Stromal cell of bone marrow (primary cell): ENCODE measurements around the gene RAB7B.
A peak's percentile ranks its signal among the peaks of the same experiment; 100 is the strongest.
"Not testable (repeated sequence)": the region's sequence is repeated elsewhere in the genome, so short reads cannot be mapped to it uniquely, and the experiment has no call there.

Experiments used
- DNase-seq: peaks from one replicate; pipeline ENCODE4 v3.0.0-alpha.2; 2012; ENCODE audit warnings: low read depth

The RAB7B gene

GRCh38 chr1:206002871-206003801 lies at the start of gene RAB7B:
TSS of gene RAB7B (minus strand) at chr1:206003395. CDS start at chr1:205994135, 9,260 bp downstream.
- DNase-seq = peak; percentile 77

- DNase-seq = not testable (repeated sequence)
Observed at GRCh38 chr1:206052231-206052865, 49.2 kb upstream of the RAB7B start.

GRCh38 chr1:206050655-206051235 lies 47.5 kb upstream of the RAB7B start:
- DNase-seq = no peak

- no peak for DNase-seq
Observed at GRCh38 chr1:206049919-206050600, 46.9 kb upstream of the RAB7B start.

GRCh38 chr1:206049293-206049692 lies 46.1 kb upstream of the RAB7B start:
- DNase-seq = no peak

GRCh38 chr1:206048582-206048981 lies 45.4 kb upstream of the RAB7B start:
- no peak for DNase-seq

GRCh38 chr1:206047271-206047670 lies 44.1 kb upstream of the RAB7B start:
- DNase-seq = no peak

- no peak for DNase-seq
Observed at GRCh38 chr1:206041640-206042039, 38.4 kb upstream of the RAB7B start.

- no peak for DNase-seq
Observed at GRCh38 chr1:206040328-206040727, 37.1 kb upstream of the RAB7B start.

- no peak for DNase-seq
Observed at GRCh38 chr1:206039046-206039973, 36.1 kb upstream of the RAB7B start.

- no peak for DNase-seq
Observed at GRCh38 chr1:206037581-206037980, 34.4 kb upstream of the RAB7B start.

GRCh38 chr1:206036663-206037455 lies 33.7 kb upstream of the RAB7B start:
- DNase-seq = no peak

- DNase-seq = no peak
Observed at GRCh38 chr1:206035027-206035426, 31.8 kb upstream of the RAB7B start.

- DNase-seq = no peak
Observed at GRCh38 chr1:206032380-206033140, 29.4 kb upstream of the RAB7B start.

- peak; percentile 52 for DNase-seq
Observed at GRCh38 chr1:206030714-206031113, 27.5 kb upstream of the RAB7B start.

- DNase-seq = no peak
Observed at GRCh38 chr1:206030191-206030590, 27.0 kb upstream of the RAB7B start.

- DNase-seq = peak; percentile 56
Observed at GRCh38 chr1:206029484-206029883, 26.3 kb upstream of the RAB7B start.

- no peak for DNase-seq
Observed at GRCh38 chr1:206025283-206025820, 22.2 kb upstream of the RAB7B start.

- DNase-seq = no peak
Observed at GRCh38 chr1:206023695-206024094, 20.5 kb upstream of the RAB7B start, which contains the start of gene CTSE. TSS of gene CTSE (minus strand) at chr1:206023895. CDS start at chr1:206023791, 104 bp downstream.
